RWPE2 (cell line): ENCODE data around the gene TLE4.

Experiments used
- ATAC-seq: fragments of 200-7000 bp; cut with Tn5 transposase; 3 replicates; pipeline ENCODE4 v1.9.1; 2021; ENCODE audit warnings: low read depth
- DNase-seq: peaks from one replicate; pipeline ENCODE4 v3.0.0-alpha.2; 2020; ENCODE audit warnings: low spot score
- H3K27ac ChIP-seq: fragments of 450-650 bp; 2 replicates; pipeline ENCODE4 v1.5.1; 2017; ENCODE audit warnings: mild to moderate bottlenecking; ENCODE audit not compliant: poor library complexity, severe bottlenecking
- H3K27me3 ChIP-seq: fragments of 250-450 bp; sonication (Bioruptor Pico); 2 replicates; pipeline ENCODE4 v1.5.1; 2021; ENCODE audit warnings: mild to moderate bottlenecking, moderate library complexity; ENCODE audit not compliant: insufficient read depth, poor library complexity, severe bottlenecking
- H3K36me3 ChIP-seq: fragments of 250-450 bp; sonication (Bioruptor Pico); 2 replicates; pipeline ENCODE4 v1.5.1; 2020; ENCODE audit warnings: low read depth, mild to moderate bottlenecking, moderate library complexity
- H3K4me1 ChIP-seq: fragments of 250-450 bp; sonication (Bioruptor Pico); 2 replicates; pipeline ENCODE4 v1.5.1; 2021; ENCODE audit warnings: mild to moderate bottlenecking, moderate library complexity; ENCODE audit not compliant: insufficient read depth, poor library complexity, severe bottlenecking
- H3K4me3 ChIP-seq: fragments of 250-450 bp; sonication (Bioruptor Pico); 2 replicates; pipeline ENCODE4 v1.5.1; 2021; ENCODE audit warnings: mild to moderate bottlenecking, moderate library complexity; ENCODE audit not compliant: severe bottlenecking
- H3K9me3 ChIP-seq: fragments of 250-450 bp; sonication (Bioruptor Pico); 2 replicates; pipeline ENCODE4 v1.5.1; 2021; ENCODE audit warnings: mild to moderate bottlenecking, moderate library complexity; ENCODE audit not compliant: severe bottlenecking
- CTCF ChIP-seq: fragments of 450-650 bp; IDR thresholded peaks from one replicate; pipeline ENCODE4 v1.5.1; 2017; ENCODE audit warnings: mild to moderate bottlenecking, moderate library complexity; ENCODE audit not compliant: poor library complexity, severe bottlenecking

Gene TLE4

GRCh38 chr9:79621916-79622575 lies 50.3 kb downstream of the TLE4 start:
- Histone ChIP-seq H3K4me1 (peaks cover 12% of the 10 kb centered on the region), H3K36me3 (no peaks in the 10 kb centered on the region), H3K27me3 (no peaks in the 10 kb centered on the region), H3K27ac (no peak overlapping the region), H3K9me3 (no peaks in the 10 kb centered on the region), H3K4me3 (no peak overlapping the region)
- TF ChIP-seq CTCF = no peak
- no peak for ATAC-seq
- DNase-seq = no peak

- H3K27me3 ChIP-seq = no peaks in the 10 kb centered on the region
- peaks cover 12% of the 10 kb centered on the region for H3K4me1 ChIP-seq
- DNase-seq = no peak
- TF ChIP-seq CTCF = no peak
- peak; percentile 98 for ATAC-seq
- no peak overlapping the region for H3K4me3 ChIP-seq
- peak overlapping the region; percentile 47 for H3K27ac ChIP-seq
- no peaks in the 10 kb centered on the region for H3K36me3 ChIP-seq
- no peaks in the 10 kb centered on the region for H3K9me3 ChIP-seq
Measured at GRCh38 chr9:79623799-79624721, 52.3 kb downstream of the TLE4 start.

- Histone ChIP-seq H3K27ac (no peak overlapping the region), H3K9me3 (no peaks in the 10 kb centered on the region), H3K4me3 (no peak overlapping the region), H3K27me3 (no peaks in the 10 kb centered on the region), H3K4me1 (peaks cover under 1% of the 10 kb centered on the region), H3K36me3 (no peaks in the 10 kb centered on the region)
- DNase-seq (no peak), ATAC-seq (no peak)
- no peak for TF ChIP-seq CTCF
Measured at GRCh38 chr9:79629721-79630120, 58.0 kb downstream of the TLE4 start.

GRCh38 chr9:79630521-79631403 lies 59.0 kb downstream of the TLE4 start:
- DNase-seq (no peak), ATAC-seq (no peak)
- Histone ChIP-seq H3K9me3 (no peaks in the 10 kb centered on the region), H3K4me3 (no peak overlapping the region), H3K27ac (no peak overlapping the region), H3K4me1 (no peaks in the 10 kb centered on the region), H3K36me3 (no peaks in the 10 kb centered on the region), H3K27me3 (no peaks in the 10 kb centered on the region)
- no peak for TF ChIP-seq CTCF
